B cell (primary cell): ENCODE results near the gene CACNB2. TPM values are rescaled to one million over a fixed set of nuclear protein-coding genes. Genes with fewer than 3 reads are reported as not detected.

ENCODE experiments used
- ATAC-seq: fragments of 200-7000 bp; cut with Tn5 transposase; one replicate; pipeline ENCODE4 v1.10.0; 2021; ENCODE audit warnings: low read depth, mild to moderate bottlenecking, moderate number of reproducible peaks, moderate library complexity
- CTCF ChIA-PET: fragments of 350-600 bp; sonication (Branson Sonifier 250); formaldehyde crosslinking; loops from one replicate; lab custom pipeline; 2021; ENCODE audit warnings: antibody characterized with exemption, inconsistent platforms; lab: Charles Lee
- POLR2A ChIA-PET: fragments of 350-600 bp; sonication (Branson Sonifier 250); formaldehyde crosslinking; loops from one replicate; lab custom pipeline; 2021; ENCODE audit warnings: antibody characterized with exemption; lab: Charles Lee
- DNase-seq: peaks from one replicate; pipeline ENCODE4 v3.0.0; 2013
- H2AFZ ChIP-seq: 2 replicates; pipeline ENCODE4 v1.6.1; 2012; ENCODE audit warnings: mild to moderate bottlenecking, low read depth, low read length; ENCODE audit not compliant: insufficient read depth, poor library complexity, severe bottlenecking
- H3K27ac ChIP-seq, 2 donors: 1 replicate in 1 of 2; 2 replicates in 1 of 2; pipeline ENCODE4 v1.5.1; 2012 to 2013; ENCODE audit warnings: low read length in 2 of 2, mild to moderate bottlenecking in 2 of 2, moderate library complexity in 1 of 2
- H3K27me3 ChIP-seq, 4 experiments: fragments of 200-600 bp in 1 of 4; sonication (generic) in 1 of 4; replicated peaks in 1 of 4; 1 replicate in 2 of 4; 2 replicates in 2 of 4; pipeline versions ENCODE4 v1.6.1 to v1.7.0; 2013 to 2016; ENCODE audit warnings: low read length in 3 of 4, mild to moderate bottlenecking in 2 of 4, mixed read lengths in 1 of 4, moderate library complexity in 1 of 4; ENCODE audit not compliant: insufficient read depth in 4 of 4, control insufficient read depth in 3 of 4; ENCODE audit errors: control extremely low read depth in 1 of 4
- H3K36me3 ChIP-seq, 2 experiments: replicated peaks in 1 of 2; 1 replicate in 1 of 2; 2 replicates in 1 of 2; pipeline versions ENCODE4 v1.6.1 to v1.7.1; 2013; ENCODE audit warnings: low read length in 1 of 2; ENCODE audit not compliant: insufficient read depth in 2 of 2, control insufficient read depth in 1 of 2; ENCODE audit errors: control extremely low read depth in 1 of 2, extremely low read depth in 1 of 2
- H3K4me1 ChIP-seq, 2 donors: fragments of 200-600 bp in 1 of 2; sonication (generic) in 1 of 2; 1 replicate in 1 of 2; 2 replicates in 1 of 2; pipeline versions ENCODE4 v1.5.1 to v1.6.1; 2013 to 2017; ENCODE audit warnings: low read length in 2 of 2; ENCODE audit not compliant: control insufficient read depth in 2 of 2, insufficient read depth in 2 of 2
- H3K4me2 ChIP-seq: replicated peaks from 2 replicates; pipeline ENCODE3; 2012; ENCODE audit warnings: mild to moderate bottlenecking, low read depth, low read length; ENCODE audit not compliant: poor library complexity, severe bottlenecking
- H3K4me3 ChIP-seq, 5 experiments: fragments of 200-600 bp in 1 of 5; sonication (generic) in 1 of 5; 1 replicate in 3 of 5; 2 replicates in 2 of 5; pipeline versions ENCODE4 v1.5.1 to v1.7.0; 2011 to 2016; ENCODE audit warnings: low read length in 4 of 5, mild to moderate bottlenecking in 4 of 5, low read depth in 2 of 5, control low read depth in 1 of 5, moderate library complexity in 1 of 5; ENCODE audit not compliant: insufficient read depth in 1 of 5; ENCODE audit errors: control extremely low read depth in 1 of 5, extremely low read depth in 1 of 5
- H3K79me2 ChIP-seq: fragments of 200-600 bp; sonication (generic); one replicate; pipeline ENCODE4 v1.6.0; 2016; ENCODE audit warnings: low read length; ENCODE audit not compliant: control insufficient read depth, insufficient read depth
- H3K9ac ChIP-seq: fragments of 200-600 bp; sonication (generic); 2 replicates; pipeline ENCODE4 v1.6.1; 2017; ENCODE audit warnings: mild to moderate bottlenecking, low read length, moderate library complexity
- H3K9me3 ChIP-seq, 3 donors: one replicate each; pipeline versions ENCODE4 v1.6.1 to v1.7.1; 2013; ENCODE audit warnings: low read length in 2 of 3; ENCODE audit not compliant: control insufficient read depth in 2 of 3, insufficient read depth in 1 of 3; ENCODE audit errors: control extremely low read depth in 1 of 3
- H4K20me1 ChIP-seq: 2 replicates; pipeline ENCODE4 v1.6.0; 2012; ENCODE audit warnings: mild to moderate bottlenecking, low read length; ENCODE audit not compliant: insufficient read depth, control insufficient read depth, poor library complexity, severe bottlenecking
- H3K27ac Mint-ChIP-seq: one replicate; pipeline ENCODE4 v1.8.0; 2021; ENCODE audit warnings: mixed read lengths
- H3K27me3 Mint-ChIP-seq: one replicate; pipeline ENCODE4 v1.8.0; 2021; ENCODE audit warnings: mixed read lengths
- H3K4me1 Mint-ChIP-seq: one replicate; pipeline ENCODE4 v1.8.0; 2021; ENCODE audit warnings: mixed read lengths
- H3K4me3 Mint-ChIP-seq: one replicate; pipeline ENCODE4 v1.8.0; 2021; ENCODE audit warnings: mixed read lengths
- H3K9me3 Mint-ChIP-seq: one replicate; pipeline ENCODE4 v1.8.0; 2022; ENCODE audit warnings: mixed read lengths; ENCODE audit not compliant: insufficient read depth
- CTCF ChIP-seq: fragments of 200-600 bp; IDR thresholded peaks from one replicate; pipeline ENCODE4 v1.8.0; 2022; ENCODE audit warnings: antibody characterized with exemption, mild to moderate bottlenecking
- EZH2 ChIP-seq: IDR thresholded peaks from 2 replicates; pipeline ENCODE4 v1.6.1; 2012; ENCODE audit warnings: borderline replicate concordance, low read depth, mild to moderate bottlenecking, moderate library complexity, low read length; ENCODE audit not compliant: insufficient read depth, poor library complexity, severe bottlenecking
- WGBS: methylation state at CpG from one replicate; pipeline ENCODE4 v1.1.5; 2013; ENCODE audit warnings: missing lambda C conversion rate; ENCODE audit not compliant: insufficient coverage; 5-methylcytosine and 5-hydroxymethylcytosine counted together
- intact Hi-C: fragments of 100-400 bp; cut with micrococcal nuclease; formaldehyde crosslinking; loops from one replicate; pipeline ENCODE4 v1.10.0; 2022
- polyA plus RNA-seq: library from polyadenylated mRNA; depleted of rRNA; stranded (reverse); fragments of >200 nt; gene quantifications from 2 replicates; pipeline ENCODE4 v1.2.3, GENCODE V29; 2012
- total RNA-seq, 2 donors: library from RNA; stranded (reverse); fragments of 120-200 nt in 1 of 2; gene quantifications; 1 replicate in 1 of 2; 2 replicates in 1 of 2; pipeline versions ENCODE4 v1.2.3 to v1.2.4, GENCODE V29; 2013 to 2022

The CACNB2 gene
- total and polyA plus RNA-seq, 2 donors (not counting 1 experiment from before 2014, with no cell fraction given) = not detected

GRCh38 chr10:18400906-18401245 lies 260.7 kb downstream of the CACNB2 start:
- no peaks in the 10 kb centered on the region for H3K36me3 ChIP-seq
- H3K27me3 ChIP-seq = no peaks in the 10 kb centered on the region
- ChIA-PET POLR2A (no interaction called here), CTCF (no interaction called here)
- H3K4me3 Mint-ChIP-seq = no peak overlapping the region
- no peaks in the 10 kb centered on the region for H3K79me2 ChIP-seq
- no peaks in the 10 kb centered on the region for H4K20me1 ChIP-seq
- H3K4me1 ChIP-seq = no peaks in the 10 kb centered on the region
- peak overlapping the region; percentile 25 for H3K4me2 ChIP-seq
- no peaks in the 10 kb centered on the region for H3K9me3 Mint-ChIP-seq
- peaks cover 10% of the 10 kb centered on the region for H3K27me3 Mint-ChIP-seq
- peak overlapping the region; percentile 36 for H2AFZ ChIP-seq
- ATAC-seq = no peak
- H3K4me1 Mint-ChIP-seq = peaks cover 5% of the 10 kb centered on the region
- H3K9me3 ChIP-seq = no peaks in the 10 kb centered on the region
- no peak overlapping the region for H3K27ac ChIP-seq
- intact Hi-C loops = no loop called here
- H3K27ac Mint-ChIP-seq = no peak overlapping the region
- TF ChIP-seq EZH2 = no peak
- TF ChIP-seq CTCF = no peak
- DNase-seq = no peak
- 33% methylated on average over 11 of the region's 11 CpGs for WGBS
- no peak overlapping the region for H3K4me3 ChIP-seq
- H3K9ac ChIP-seq = no peak overlapping the region

- no peak overlapping the region for H3K9ac ChIP-seq
- H2AFZ ChIP-seq = no peak overlapping the region
- H3K4me1 ChIP-seq = no peaks in the 10 kb centered on the region
- no peaks in the 10 kb centered on the region for H4K20me1 ChIP-seq
- Mint-ChIP-seq H3K4me3 (no peak overlapping the region), H3K4me1 (peaks cover 5% of the 10 kb centered on the region), H3K9me3 (no peaks in the 10 kb centered on the region), H3K27me3 (peaks cover 8% of the 10 kb centered on the region), H3K27ac (no peak overlapping the region)
- intact Hi-C loops = no loop called here
- no peaks in the 10 kb centered on the region for H3K79me2 ChIP-seq
- no peak overlapping the region for H3K4me2 ChIP-seq
- CTCF ChIA-PET = no interaction called here
- H3K27ac ChIP-seq = no peak overlapping the region
- 94% methylated on average over 10 of the region's 12 CpGs for WGBS
- no peaks in the 10 kb centered on the region for H3K27me3 ChIP-seq
- no peaks in the 10 kb centered on the region for H3K36me3 ChIP-seq
- H3K4me3 ChIP-seq = no peak overlapping the region
- no peaks in the 10 kb centered on the region for H3K9me3 ChIP-seq
- no peak for DNase-seq
- ATAC-seq = no peak
- TF ChIP-seq EZH2 (no peak), CTCF (no peak)
- POLR2A ChIA-PET = no interaction called here
Measured at GRCh38 chr10:18401416-18402195, 261.4 kb downstream of the CACNB2 start.
